Nephron progenitor cell (in vitro differentiated cells): Measurements from ENCODE around the gene PHF14.

Experiments used
- DNase-seq: peaks from one replicate; pipeline ENCODE4 v3.0.0; 2021
- H3K27ac Mint-ChIP-seq: 2 replicates; pipeline ENCODE4 v1.8.0; 2021; ENCODE audit warnings: mild to moderate bottlenecking, moderate library complexity, mixed read lengths
- H3K27me3 Mint-ChIP-seq: 2 replicates; pipeline ENCODE4 v1.8.0; 2021; ENCODE audit warnings: mild to moderate bottlenecking, low read depth, mixed read lengths; ENCODE audit not compliant: poor library complexity
- H3K36me3 Mint-ChIP-seq: 2 replicates; pipeline ENCODE4 v1.8.0; 2021; ENCODE audit warnings: low read depth, mixed read lengths
- H3K4me1 Mint-ChIP-seq: 2 replicates; pipeline ENCODE4 v1.8.0; 2021; ENCODE audit warnings: mixed read lengths
- H3K4me3 Mint-ChIP-seq: 2 replicates; pipeline ENCODE4 v1.8.0; 2021; ENCODE audit warnings: mild to moderate bottlenecking, moderate library complexity, mixed read lengths
- H3K9me3 Mint-ChIP-seq: 2 replicates; pipeline ENCODE4 v1.8.0; 2021; ENCODE audit warnings: mild to moderate bottlenecking, moderate library complexity, mixed read lengths
- TF ChIP-seq, protein P1 (sequence below): fragments of 200-600 bp; sonication (generic); IDR thresholded peaks from 2 replicates; pipeline ENCODE4 v1.5.0; 2021; ENCODE audit warnings: antibody characterized with exemption

Gene PHF14

DNA sequence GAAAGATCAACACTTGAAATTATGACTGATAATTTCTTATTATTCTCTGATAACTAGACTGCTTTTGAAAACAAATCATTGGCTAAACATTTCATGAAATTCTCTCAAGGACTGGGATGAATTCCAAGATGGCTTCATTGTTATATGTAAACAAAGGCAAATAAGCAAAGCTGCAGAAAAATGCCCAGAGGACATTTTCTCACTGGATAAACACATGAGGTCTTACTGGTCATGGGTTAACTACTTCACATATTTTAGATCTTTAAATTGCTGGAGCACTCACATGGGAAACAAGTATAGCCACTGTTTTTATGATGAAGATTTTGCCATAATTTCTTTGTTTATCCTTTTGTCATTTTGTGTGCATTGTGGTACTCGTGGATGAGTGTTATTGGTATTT is 239.1 kb downstream of the PHF14 start:
- Mint-ChIP-seq H3K4me3 (no peak overlapping the region), H3K36me3 (no peaks in the 10 kb centered on the region), H3K27ac (no peak overlapping the region), H3K4me1 (peaks cover 6% of the 10 kb centered on the region), H3K27me3 (peaks cover 2% of the 10 kb centered on the region), H3K9me3 (no peaks in the 10 kb centered on the region)
- no peak for DNase-seq
- TF ChIP-seq, protein P1, sequence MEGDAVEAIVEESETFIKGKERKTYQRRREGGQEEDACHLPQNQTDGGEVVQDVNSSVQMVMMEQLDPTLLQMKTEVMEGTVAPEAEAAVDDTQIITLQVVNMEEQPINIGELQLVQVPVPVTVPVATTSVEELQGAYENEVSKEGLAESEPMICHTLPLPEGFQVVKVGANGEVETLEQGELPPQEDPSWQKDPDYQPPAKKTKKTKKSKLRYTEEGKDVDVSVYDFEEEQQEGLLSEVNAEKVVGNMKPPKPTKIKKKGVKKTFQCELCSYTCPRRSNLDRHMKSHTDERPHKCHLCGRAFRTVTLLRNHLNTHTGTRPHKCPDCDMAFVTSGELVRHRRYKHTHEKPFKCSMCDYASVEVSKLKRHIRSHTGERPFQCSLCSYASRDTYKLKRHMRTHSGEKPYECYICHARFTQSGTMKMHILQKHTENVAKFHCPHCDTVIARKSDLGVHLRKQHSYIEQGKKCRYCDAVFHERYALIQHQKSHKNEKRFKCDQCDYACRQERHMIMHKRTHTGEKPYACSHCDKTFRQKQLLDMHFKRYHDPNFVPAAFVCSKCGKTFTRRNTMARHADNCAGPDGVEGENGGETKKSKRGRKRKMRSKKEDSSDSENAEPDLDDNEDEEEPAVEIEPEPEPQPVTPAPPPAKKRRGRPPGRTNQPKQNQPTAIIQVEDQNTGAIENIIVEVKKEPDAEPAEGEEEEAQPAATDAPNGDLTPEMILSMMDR, result no peak

DNA sequence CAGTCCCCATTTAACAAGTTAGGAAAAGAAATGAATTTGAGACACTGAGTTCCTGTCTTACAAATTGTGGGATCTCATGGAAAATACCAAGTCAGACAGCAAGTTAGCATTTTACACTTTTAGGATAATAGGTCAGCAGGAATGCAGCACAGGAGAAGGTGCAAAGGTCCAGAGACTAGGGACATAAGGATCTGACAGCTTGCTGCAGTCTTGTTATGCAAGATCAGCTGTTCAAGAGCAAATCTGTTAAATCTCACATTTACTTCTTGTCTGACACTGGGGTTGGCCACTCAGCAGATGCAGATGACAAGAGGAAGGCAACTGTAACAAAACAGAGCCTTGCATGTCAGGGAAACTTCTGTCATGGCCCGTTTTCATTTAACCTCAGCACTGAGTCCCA is 239.6 kb downstream of the PHF14 start:
- Mint-ChIP-seq H3K4me1 (peaks cover 6% of the 10 kb centered on the region), H3K27me3 (peaks cover 2% of the 10 kb centered on the region), H3K9me3 (no peaks in the 10 kb centered on the region), H3K36me3 (no peaks in the 10 kb centered on the region), H3K27ac (no peak overlapping the region), H3K4me3 (no peak overlapping the region)
- no peak for DNase-seq
- TF ChIP-seq, protein P1, result no peak

DNA sequence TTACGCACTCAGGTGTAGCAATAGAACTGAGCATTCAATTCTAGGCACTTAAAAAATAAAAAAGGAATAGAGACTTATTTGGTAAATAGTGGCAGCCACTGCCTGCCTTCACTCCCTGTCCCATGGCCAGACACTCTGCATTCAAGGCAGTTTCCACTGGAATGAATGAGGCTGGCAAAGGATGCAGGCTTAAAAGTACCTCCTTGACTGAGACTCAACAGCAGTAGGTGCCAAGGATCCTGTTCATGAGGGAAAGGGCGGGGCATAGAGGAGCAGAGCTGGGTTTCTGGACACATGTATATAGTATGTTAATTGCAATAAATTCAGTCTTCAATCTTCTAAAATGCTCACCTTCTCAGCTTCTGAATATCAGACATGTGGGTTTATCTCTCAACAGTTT is 242.6 kb downstream of the PHF14 start:
- no peak for DNase-seq
- H3K9me3 Mint-ChIP-seq, result peaks cover 6% of the 10 kb centered on the region
- H3K4me1 Mint-ChIP-seq, result peaks cover under 1% of the 10 kb centered on the region
- TF ChIP-seq, protein P1, result no peak
- no peaks in the 10 kb centered on the region for H3K36me3 Mint-ChIP-seq
- H3K27ac Mint-ChIP-seq, result no peak overlapping the region
- H3K4me3 Mint-ChIP-seq, result no peak overlapping the region
- peaks cover 2% of the 10 kb centered on the region for H3K27me3 Mint-ChIP-seq

DNA sequence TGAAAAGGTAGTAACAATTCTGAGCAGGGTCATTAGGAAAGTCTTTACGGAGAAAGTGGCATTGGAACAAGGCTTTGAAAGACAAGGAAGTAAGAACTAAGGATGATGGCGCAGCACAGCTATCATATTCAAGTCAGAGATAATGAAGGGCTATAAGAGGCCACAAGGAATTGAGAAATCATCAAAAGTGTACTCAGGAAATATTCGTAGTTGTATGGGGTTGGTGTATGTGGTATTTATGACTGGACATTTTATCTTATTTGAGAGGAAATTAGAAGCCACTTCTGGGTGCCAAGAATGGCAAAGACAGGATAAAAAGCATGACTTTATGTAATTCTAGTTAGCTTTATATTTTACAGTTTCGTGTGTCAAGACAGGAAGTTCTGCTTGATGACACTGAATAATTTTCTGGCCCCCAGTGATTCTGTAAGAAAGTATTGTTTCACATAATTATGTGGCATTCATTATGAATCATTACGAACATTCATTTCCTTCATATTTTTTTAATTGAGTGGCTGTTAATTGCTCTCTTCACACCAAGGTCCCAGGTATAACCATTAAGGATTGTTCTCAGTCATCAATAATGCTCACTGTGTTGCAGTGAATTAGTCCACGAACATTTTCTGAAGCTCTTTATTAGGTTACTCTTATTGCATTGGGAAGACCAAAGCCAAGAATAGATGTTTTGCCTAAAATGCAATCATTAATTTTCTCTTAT is 244.3 kb downstream of the PHF14 start:
- Mint-ChIP-seq H3K27me3 (peaks cover 2% of the 10 kb centered on the region), H3K4me1 (no peaks in the 10 kb centered on the region), H3K4me3 (no peak overlapping the region), H3K36me3 (no peaks in the 10 kb centered on the region), H3K27ac (no peak overlapping the region), H3K9me3 (peaks cover 6% of the 10 kb centered on the region)
- DNase-seq, result no peak
- TF ChIP-seq, protein P1, result no peak
